Keratinocyte (primary cell): ENCODE results near the gene ATP6V0A4.

Experiments
- CTCF ChIP-seq, 3 experiments: IDR thresholded peaks in 1 of 3; conservative IDR thresholded peaks in 1 of 3; optimal IDR thresholded peaks in 1 of 3; 2 replicates in 2 of 3; 3 replicates in 1 of 3; pipeline versions ENCODE3 to v1.5.1; 2011; ENCODE audit warnings: low read length in 3 of 3, mild to moderate bottlenecking in 3 of 3, moderate library complexity in 2 of 3, control low read depth in 1 of 3, inconsistent platforms in 1 of 3; ENCODE audit not compliant: insufficient read depth in 2 of 3; ENCODE audit errors: extremely low read depth in 1 of 3
- EZH2 ChIP-seq: IDR thresholded peaks from one replicate; pipeline ENCODE4 v1.6.1; 2012; ENCODE audit warnings: inconsistent platforms, mild to moderate bottlenecking, low read length, moderate library complexity

GRCh38 chr7:138735399-138735798 lies 62.6 kb downstream of the ATP6V0A4 start:
- no peak for TF ChIP-seq CTCF (optimal IDR thresholded peaks at IDR 0.05 in 1 of 3, IDR thresholded peaks at IDR 0.05 in 1 of 3, conservative IDR thresholded peaks at IDR 0.05 in 1 of 3; ENCODE audit: extremely low read depth in 1 of 3, insufficient read depth in 2 of 3, low read length in 3 of 3)
- no peak for TF ChIP-seq EZH2
